Right atrium auricular region (tissue), 2 donors: ENCODE results near the gene ENO4. TPM values are rescaled to one million over a fixed set of nuclear protein-coding genes. Genes with fewer than 3 reads are reported as not detected.

Experiments
- DNase-seq: peaks from one replicate; pipeline ENCODE4 v3.0.0-alpha.2; 2019; ENCODE audit warnings: low spot score
- H3K27ac ChIP-seq, 2 donors: fragments of 200-600 bp; sonication (generic); 1 replicate in 1 of 2; 2 replicates in 1 of 2; pipeline ENCODE4 v1.5.1; 2016 to 2019
- H3K27me3 ChIP-seq, 2 donors: fragments of 200-600 bp; sonication (generic); one replicate each; pipeline versions ENCODE4 v1.5.1 to v1.6.0; 2017 to 2019
- H3K36me3 ChIP-seq: fragments of 200-600 bp; sonication (generic); one replicate; pipeline ENCODE4 v1.5.1; 2016
- H3K4me1 ChIP-seq, 2 donors: fragments of 200-600 bp; sonication (generic); one replicate each; pipeline versions ENCODE4 v1.5.1 to v1.6.0; 2017 to 2019
- H3K4me3 ChIP-seq, 2 donors: fragments of 200-600 bp; sonication (generic); 1 replicate in 1 of 2; 2 replicates in 1 of 2; pipeline ENCODE4 v1.5.1; 2017 to 2019; ENCODE audit warnings: mild to moderate bottlenecking in 1 of 2, moderate library complexity in 1 of 2
- H3K9me3 ChIP-seq, 2 donors: fragments of 200-600 bp; sonication (generic); one replicate each; pipeline ENCODE4 v1.5.1; 2019
- total RNA-seq, 2 donors: library from RNA; depleted of rRNA; stranded (reverse); fragments of >200 nt; gene quantifications; one replicate each; pipeline ENCODE4 v1.1.0, GENCODE V29; 2016
- TF ChIP-seq, protein P1 (sequence below), 2 donors: fragments of 200-600 bp; sonication (generic); IDR thresholded peaks; one replicate each; pipeline ENCODE4 v1.5.1; 2019; ENCODE audit warnings: antibody characterized with exemption in 2 of 2

ENO4 gene
- total RNA-seq, 2 donors from 2014 or later: 0.15 TPM; not detected in 1

DNA sequence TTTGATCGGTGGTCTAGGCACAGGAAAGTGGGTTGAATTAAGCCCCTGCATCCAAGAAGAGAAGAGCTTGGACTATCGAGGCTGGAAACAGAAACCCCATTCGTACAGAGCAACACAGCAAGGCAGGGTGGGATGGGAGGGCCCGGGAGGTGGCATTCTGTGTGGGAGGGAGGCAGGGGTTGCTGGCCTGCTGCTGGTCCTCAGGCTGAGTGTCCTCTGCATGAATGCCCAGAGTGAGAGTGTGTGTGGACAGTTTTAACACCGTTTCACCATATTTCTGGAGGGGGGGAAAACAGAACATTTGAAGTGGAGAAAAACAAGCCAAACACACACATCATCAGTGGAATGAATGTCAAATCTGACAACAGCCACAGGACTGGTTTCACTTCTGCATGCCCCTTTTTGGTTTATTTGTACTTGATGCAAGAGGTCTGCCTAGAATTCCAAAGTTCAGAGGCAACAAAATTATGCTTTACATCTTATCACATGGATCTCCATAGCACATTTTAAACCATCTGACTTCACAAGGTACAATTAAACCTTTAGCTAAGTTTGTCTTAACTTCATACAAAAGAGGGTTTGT, 11.1 kb upstream of the ENO4 start:
- peak; percentile 21 for DNase-seq

DNA sequence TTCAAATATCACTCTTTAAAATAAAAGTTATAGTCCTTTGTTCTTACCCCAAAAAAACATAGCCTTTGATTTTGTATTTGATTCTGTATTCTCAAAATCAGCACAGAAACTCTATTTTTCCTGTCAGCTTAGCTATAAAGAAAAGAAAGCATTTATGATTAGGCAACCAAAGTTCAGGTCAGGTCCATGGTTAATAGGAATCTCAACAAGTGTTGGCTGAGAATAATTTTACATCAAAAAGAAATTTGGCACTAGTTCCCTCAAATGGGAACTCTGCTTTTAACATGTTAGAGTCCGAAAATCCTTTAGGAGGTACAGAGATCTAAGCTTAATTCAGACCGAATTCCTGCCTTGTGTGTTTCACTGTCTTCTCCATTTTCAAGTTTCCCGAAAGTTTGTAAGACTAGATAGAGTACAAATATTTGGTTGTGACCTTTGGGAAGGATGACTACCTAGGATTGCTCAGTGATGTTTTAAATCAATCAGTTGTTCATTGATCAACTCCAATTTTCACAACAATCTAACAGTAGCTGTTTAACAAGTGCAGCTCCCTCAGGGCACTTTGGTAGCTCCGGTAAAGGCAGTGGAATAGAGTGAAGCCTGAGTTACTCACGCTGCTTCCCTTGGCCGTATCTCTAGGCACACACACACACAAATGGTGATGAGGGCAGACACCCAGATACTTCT, 8.8 kb upstream of the ENO4 start:
- Histone ChIP-seq H3K4me1 (no peaks in the 10 kb centered on the region), H3K9me3 (no peaks in the 10 kb centered on the region), H3K27ac (no peak overlapping the region), H3K27me3 (no peaks in the 10 kb centered on the region), H3K36me3 (no peaks in the 10 kb centered on the region), H3K4me3 (no peak overlapping the region)
- TF ChIP-seq, protein P1, sequence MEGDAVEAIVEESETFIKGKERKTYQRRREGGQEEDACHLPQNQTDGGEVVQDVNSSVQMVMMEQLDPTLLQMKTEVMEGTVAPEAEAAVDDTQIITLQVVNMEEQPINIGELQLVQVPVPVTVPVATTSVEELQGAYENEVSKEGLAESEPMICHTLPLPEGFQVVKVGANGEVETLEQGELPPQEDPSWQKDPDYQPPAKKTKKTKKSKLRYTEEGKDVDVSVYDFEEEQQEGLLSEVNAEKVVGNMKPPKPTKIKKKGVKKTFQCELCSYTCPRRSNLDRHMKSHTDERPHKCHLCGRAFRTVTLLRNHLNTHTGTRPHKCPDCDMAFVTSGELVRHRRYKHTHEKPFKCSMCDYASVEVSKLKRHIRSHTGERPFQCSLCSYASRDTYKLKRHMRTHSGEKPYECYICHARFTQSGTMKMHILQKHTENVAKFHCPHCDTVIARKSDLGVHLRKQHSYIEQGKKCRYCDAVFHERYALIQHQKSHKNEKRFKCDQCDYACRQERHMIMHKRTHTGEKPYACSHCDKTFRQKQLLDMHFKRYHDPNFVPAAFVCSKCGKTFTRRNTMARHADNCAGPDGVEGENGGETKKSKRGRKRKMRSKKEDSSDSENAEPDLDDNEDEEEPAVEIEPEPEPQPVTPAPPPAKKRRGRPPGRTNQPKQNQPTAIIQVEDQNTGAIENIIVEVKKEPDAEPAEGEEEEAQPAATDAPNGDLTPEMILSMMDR (IDR thresholded peaks at IDR 0.05): no peak
- no peak for DNase-seq

More for the DNA sequence above, 11.1 kb upstream of the ENO4 start:
- Histone ChIP-seq H3K27ac (no peak overlapping the region), H3K4me3 (no peak overlapping the region), H3K36me3 (no peaks in the 10 kb centered on the region), H3K9me3 (no peaks in the 10 kb centered on the region), H3K4me1 (no peaks in the 10 kb centered on the region), H3K27me3 (no peaks in the 10 kb centered on the region)
- TF ChIP-seq, protein P1 (IDR thresholded peaks at IDR 0.05): no peak

DNA sequence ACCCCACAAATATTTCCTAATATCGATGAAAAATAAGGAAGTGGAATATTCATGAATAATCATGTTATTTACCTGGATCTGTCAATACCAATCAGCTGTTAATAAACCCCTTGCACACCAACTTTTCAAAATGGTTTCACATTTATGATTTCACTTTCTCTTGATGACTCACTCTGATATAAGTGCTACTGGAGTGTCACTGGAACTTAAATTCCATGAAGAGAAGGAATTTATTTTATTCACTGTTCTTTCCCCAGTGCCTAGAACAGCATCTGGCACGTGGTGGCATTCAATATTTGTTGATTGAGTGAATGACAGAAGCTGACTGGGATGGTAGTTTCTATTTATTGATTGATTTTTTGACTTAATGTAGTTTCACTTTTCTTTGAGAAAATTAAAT, 3.5 kb upstream of the ENO4 start:
- peaks cover 0 to 12% of the 10 kb centered on the region in 2 donors for H3K4me1 ChIP-seq
- TF ChIP-seq, protein P1 (IDR thresholded peaks at IDR 0.05): no peak
- no peaks in the 10 kb centered on the region for H3K9me3 ChIP-seq
- H3K27me3 ChIP-seq: no peaks in the 10 kb centered on the region
- no peak for DNase-seq
- no peak overlapping the region for H3K27ac ChIP-seq
- H3K36me3 ChIP-seq: no peaks in the 10 kb centered on the region
- no peak overlapping the region for H3K4me3 ChIP-seq

DNA sequence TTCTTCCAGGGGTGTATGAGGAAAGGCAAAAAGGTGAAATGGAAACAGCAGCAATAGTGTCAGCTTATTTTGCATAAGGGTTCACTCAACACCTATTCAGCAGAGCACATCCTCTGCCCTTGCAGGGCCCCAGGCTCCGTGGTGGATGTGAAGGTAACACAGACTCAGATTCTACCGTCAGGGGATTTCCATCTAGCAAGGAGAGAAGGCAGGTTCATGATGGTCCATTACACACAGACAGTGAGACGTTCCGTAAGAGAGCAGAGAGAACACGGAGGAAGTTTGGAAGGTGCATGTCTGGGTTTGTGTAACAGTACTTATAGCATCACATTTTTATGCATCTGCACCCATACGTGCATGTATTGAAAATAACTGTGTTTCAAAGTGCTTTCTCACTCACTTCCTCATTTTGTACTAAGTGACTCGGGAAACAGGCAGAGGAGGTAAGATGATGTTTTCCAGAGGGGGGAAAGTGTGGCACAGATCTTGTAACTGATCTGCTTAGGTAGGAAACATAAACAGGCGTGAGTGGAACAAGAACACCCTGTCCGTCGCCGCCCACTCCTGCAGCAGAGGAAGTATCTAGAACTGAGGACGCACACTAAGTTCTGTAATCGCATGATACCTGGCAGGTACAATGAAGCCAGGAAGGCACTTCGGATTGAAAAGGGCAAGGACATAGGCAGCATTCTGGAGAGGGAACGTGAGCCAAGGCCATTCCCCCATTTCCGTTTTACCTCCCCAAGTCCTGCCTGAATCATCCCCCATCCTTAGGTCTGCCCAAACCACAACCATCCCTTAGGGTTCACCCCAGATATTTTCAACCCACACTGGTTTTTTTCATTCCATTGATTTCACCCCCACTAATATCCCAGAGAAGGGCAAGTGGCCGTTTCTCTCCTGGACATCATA, 1.0 kb upstream of the ENO4 start:
- Histone ChIP-seq H3K36me3 (no peaks in the 10 kb centered on the region), H3K4me3 (peak overlapping the region; percentile 56 to 61), H3K27me3 (no peaks in the 10 kb centered on the region), H3K4me1 (peaks cover 0 to 12% of the 10 kb centered on the region in 2 donors), H3K9me3 (no peaks in the 10 kb centered on the region), H3K27ac (peak overlapping the region in 1 of 2 donors; percentile 69)
- DNase-seq: no peak
- TF ChIP-seq, protein P1 (IDR thresholded peaks at IDR 0.05): no peak

DNA sequence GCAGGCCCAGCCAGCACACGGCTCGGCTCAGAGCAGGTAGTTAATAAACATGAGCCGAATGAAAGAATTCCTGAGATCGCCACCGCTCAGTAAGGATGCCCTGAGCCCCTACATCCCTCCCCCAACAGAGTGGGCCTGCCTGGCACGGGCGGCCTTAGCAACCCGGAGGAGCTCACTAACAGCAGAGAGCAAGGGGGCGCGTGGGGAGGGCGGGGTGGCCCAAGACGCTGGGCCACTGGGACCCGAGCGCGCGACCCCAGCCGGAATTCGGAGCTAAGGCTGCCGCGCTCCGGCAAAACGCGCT, 403 bp upstream of the ENO4 start:
- Histone ChIP-seq H3K27ac (peak overlapping the region; percentile 69 to 72), H3K4me1 (peaks cover 0 to 12% of the 10 kb centered on the region in 2 donors), H3K27me3 (no peaks in the 10 kb centered on the region), H3K9me3 (no peaks in the 10 kb centered on the region), H3K4me3 (peak overlapping the region; percentile 56 to 61), H3K36me3 (no peaks in the 10 kb centered on the region)
- no peak for DNase-seq
- TF ChIP-seq, protein P1 (IDR thresholded peaks at IDR 0.05): no peak
